Measurements from ENCODE around the gene POP4. TPM values are rescaled to one million over a fixed set of nuclear protein-coding genes. Genes with fewer than 3 reads are reported as not detected.

POP4 gene
- total and polyA plus RNA-seq, 9 of the 15 experiments (the other 6 are each of a cell fraction or from before 2014, with no cell fraction given) = 42.1 to 128 (median 99.0) TPM

- Histone ChIP-seq H3K27me3 (ENCODE audit: control insufficient read depth in 2 of 2, insufficient read depth in 2 of 2, low read length in 2 of 2) (peaks cover 3 to 6% of the 10 kb centered on the region in 2 experiments; a peak in 4 of 5 replicates), H3K36me3 (ENCODE audit: control insufficient read depth, insufficient read depth, low read length) (no peaks in the 10 kb centered on the region), H3K9ac (ENCODE audit: insufficient read depth in 1 of 2, low read depth in 2 of 2, low read length in 2 of 2) (no peak overlapping the region), H3K79me2 (ENCODE audit: control insufficient read depth, insufficient read depth, low read length) (no peaks in the 10 kb centered on the region), H2AFZ (ENCODE audit: low read depth, low read length) (no peak overlapping the region), H3K4me1 (replicated peaks in 1 of 2; ENCODE audit: control insufficient read depth in 2 of 2, insufficient read depth in 2 of 2, low read length in 2 of 2) (peaks cover 0 to 7% of the 10 kb centered on the region in 2 experiments; a peak in 2 of 5 replicates), H3K27ac (ENCODE audit: extremely low read depth, low read depth, low read length) (no peak overlapping the region), H3K4me3 (no peak overlapping the region), H3K4me2 (ENCODE audit: insufficient read depth, low read length) (no peak overlapping the region), H3K9me1 (ENCODE audit: control insufficient read depth, insufficient read depth, low read length) (no peaks in the 10 kb centered on the region), H3K9me3 (replicated peaks; ENCODE audit: control insufficient read depth, insufficient read depth, low read depth, low read length) (no peaks in the 10 kb centered on the region), H4K20me1 (replicated peaks; ENCODE audit: control insufficient read depth, insufficient read depth, low read length) (peaks cover 3% of the 10 kb centered on the region; the same call in 1 of the 2 replicates)
- ATAC-seq = peak; percentile 47; the same call in 2 of the 3 replicates
- peak in 1 of 4 experiments; percentile 45 for DNase-seq (ENCODE audit: extremely low read depth in 1 of 4, low spot score in 3 of 4)
- ChIA-PET CTCF (ENCODE audit: low intra/inter-chr PET ratio) (interaction anchor here (0.6 kb wide), 1 partner anchor 1094 kb away, joined by 3 read pairs; no protein-coding TSS in a partner anchor), POLR2A (interaction anchor here (1.1 to 1.3 kb wide), 2 partner anchors 9 to 10 kb away, joined by 3 read pairs; partner anchors contain the start of gene POP4)
- no TSS peak for BruUV-seq (replicated peaks)
- in situ Hi-C loops (cut with MboI) (loop anchor here (25.0 kb wide), 1 partner anchor 860 kb away; no protein-coding TSS in a partner anchor), intact Hi-C loops (cut with micrococcal nuclease) (no loop called here)
- 15% methylated on average over 8 of the region's 9 CpGs for WGBS (ENCODE audit: insufficient coverage, low coverage, missing lambda C conversion rate)
- no peak for FAIRE-seq
- peak; percentile 16; the same call in 1 of the 2 replicates for TF ChIP-seq REST (IDR thresholded peaks at IDR 0.05; ENCODE audit: borderline replicate concordance)
- TF ChIP-seq REST (CRISPR knock-in tag; IDR thresholded peaks at IDR 0.05; ENCODE audit: low read depth) = no peak
- 0 out of 2 replicates have a peak, but pooled peaks have one; percentile 27 for TF ChIP-seq SMC3 (conservative IDR thresholded peaks at IDR 0.05; ENCODE audit: insufficient read depth, low read depth, low read length)
- 0 out of 2 replicates have a peak, but pooled peaks have one; percentile 9 for TF ChIP-seq CBFA2T3 (IDR thresholded peaks at IDR 0.05)
- TF ChIP-seq CTCF (IDR thresholded peaks at IDR 0.05 in 2 of 3, conservative IDR thresholded peaks at IDR 0.05 in 1 of 3; ENCODE audit: insufficient read depth in 2 of 3, low read depth in 1 of 3, low read length in 3 of 3) = peak; percentile 7 to 63 (median 39); a peak in 4 of 6 replicates
- no peak for TF ChIP-seq ETS1 (conservative IDR thresholded peaks at IDR 0.05; ENCODE audit: control insufficient read depth, low read depth, low read length)
- TF ChIP-seq RAD21 (CRISPR knock-in tag; conservative IDR thresholded peaks at IDR 0.05 in 1 of 2, IDR thresholded peaks at IDR 0.05 in 1 of 2) = peak; percentile 53 to 78
Measured at GRCh38 chr19:29596885-29597525, 9.1 kb upstream of the POP4 start.

All from K562 (cell line).